DMS153 (cell line): ENCODE measurements around the gene CREBL2.
"Not testable (repeated sequence)": the region's sequence is repeated elsewhere in the genome, so short reads cannot be mapped to it uniquely, and the experiment has no call there.

Experiments used
- DNase-seq: peaks from one replicate; lab custom pipeline; 2025; lab: John Stamatoyannopoulos, UW

The CREBL2 gene

DNA sequence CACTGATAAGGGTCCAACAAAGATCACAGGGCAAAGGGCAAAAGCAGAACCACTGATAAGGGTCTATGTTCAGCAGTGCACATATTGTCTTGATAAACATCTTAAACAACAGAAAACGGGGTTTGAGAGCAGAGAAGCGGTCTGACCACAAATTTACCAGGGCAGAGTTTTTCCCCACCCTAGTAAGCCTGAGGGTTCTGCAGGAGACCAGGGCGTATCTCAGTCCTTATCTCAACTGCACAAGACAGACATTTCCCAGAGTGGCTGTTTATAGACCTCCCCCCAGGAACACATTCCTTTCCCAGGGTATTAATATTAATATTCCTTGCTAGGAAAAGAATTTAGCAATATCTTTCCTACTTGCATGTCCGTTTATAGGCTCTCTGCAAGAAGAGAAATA, 28.3 kb downstream of the CREBL2 start:
- DNase-seq = not testable (repeated sequence)

DNA sequence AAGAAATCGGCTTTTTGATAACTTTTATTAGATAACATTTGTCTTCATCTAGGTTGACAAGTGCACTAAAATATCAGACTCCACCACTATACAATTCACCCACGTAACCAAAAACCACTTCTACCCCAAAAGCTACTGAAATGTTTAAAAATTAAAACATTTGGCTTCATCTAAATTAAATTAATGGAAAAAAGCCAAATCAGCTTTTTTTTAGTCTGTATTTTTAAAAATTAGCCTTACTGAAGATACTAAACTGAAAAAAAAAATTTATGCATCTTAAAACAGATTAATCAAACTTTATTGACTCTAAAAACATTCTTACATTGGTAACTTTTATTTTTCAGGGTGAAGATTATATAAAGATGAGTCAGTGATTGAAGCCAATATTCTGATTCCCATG, 30.0 kb downstream of the CREBL2 start:
- no peak for DNase-seq

DNA sequence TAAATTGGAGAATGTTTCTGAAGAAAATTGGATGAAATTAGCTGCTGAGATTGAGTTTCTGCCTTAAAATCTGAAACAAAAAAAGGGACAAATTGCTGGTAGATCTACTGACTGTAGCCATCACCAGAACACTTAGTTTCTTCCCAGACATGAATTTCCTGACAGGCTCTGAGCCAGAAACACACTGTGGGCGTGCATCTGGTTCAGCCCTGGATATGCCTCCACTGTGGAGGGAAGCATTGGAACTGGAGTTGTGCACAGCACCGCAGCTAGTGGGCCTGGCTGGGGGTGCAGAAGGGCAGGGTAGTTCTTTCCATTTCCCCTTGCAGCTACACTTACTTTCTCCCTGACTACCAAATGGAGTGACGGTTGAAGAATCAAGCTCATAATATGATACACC, 31.2 kb downstream of the CREBL2 start:
- no peak for DNase-seq

DNA sequence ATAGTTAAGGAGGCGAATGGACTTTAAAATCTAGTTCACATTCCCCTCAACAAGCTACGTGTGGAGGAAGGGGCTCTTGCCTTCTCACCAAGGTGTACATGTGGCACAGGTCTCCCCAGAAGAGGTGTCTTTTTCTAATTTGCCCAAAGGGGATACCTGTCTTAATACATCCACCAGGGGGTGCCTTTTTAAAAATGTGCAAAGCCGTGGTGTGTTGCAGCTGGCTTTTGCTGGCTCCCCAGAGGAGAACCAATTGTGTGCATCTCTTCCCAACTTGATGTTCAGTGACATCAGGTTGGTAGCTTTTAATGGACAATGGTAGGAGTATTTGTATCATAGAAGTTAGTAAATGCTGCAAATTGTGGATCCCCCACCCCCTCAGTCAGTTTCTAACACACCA, 33.8 kb downstream of the CREBL2 start:
- no peak for DNase-seq

DNA sequence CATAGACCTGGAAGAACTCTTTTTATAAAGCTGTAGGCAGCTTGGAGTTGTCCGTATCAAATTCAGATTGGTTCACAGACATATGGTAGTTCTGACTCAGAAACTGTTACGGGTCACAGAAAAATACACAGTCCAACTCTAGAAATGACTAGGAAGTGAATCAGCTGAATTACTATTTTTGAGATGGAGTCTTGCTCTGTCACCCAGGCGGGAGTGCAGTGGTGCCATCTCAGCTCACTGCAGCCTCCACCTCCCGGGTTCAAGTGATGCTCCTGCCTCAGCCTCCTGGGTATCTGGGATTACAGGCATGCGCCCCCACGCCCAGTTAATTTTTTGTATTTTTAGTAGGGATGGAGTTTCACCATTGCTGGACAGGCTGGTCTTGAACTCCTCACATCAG, 34.3 kb downstream of the CREBL2 start:
- DNase-seq = not testable (repeated sequence)

DNA sequence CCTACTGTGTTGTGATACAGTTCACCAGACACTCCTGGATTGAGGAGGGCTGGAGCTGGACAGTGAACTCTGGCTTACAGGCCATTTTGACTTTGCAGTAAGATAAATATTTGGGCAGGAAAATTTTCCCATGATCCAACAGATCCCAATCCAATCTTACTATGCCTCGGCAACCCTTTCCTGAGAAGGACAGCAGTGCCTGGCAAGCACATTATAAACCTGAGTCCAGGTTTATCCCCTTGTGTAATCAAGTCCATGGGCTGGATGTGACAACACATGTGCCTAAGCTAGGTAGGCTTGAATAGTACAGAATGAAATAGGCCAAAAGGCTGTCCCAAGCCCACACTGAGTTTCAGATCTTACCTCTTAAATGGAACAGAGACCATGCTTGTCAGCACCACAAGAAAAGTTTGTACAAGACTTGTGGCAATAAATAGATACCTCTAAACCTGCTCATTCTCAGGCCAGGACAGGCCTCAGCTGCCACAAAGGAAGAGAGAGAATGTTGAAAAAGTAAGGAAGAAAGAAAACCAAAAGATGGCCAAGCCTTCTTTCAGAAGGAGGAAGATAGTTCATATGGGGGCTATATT, 34.9 kb downstream of the CREBL2 start:
- DNase-seq = no peak

DNA sequence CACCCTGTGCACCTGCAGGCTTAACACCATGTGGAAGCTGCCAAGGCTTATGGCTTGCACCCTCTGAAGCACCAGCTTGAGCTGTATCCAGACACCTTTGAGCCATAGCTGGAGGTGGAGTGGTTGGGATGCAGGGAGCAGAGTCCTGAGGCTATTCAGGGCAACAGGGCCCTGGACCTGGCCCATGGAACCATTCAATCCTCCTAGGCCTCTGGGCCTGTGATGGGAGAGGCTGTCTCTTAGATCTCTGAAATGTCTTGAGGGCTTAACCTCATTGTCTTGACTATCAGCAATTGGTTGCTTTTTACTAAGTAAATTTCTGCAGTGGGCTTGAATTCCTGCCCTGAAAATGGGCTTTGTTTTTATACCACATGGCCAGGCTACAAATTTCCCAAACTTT, 36.6 kb downstream of the CREBL2 start:
- DNase-seq = no peak

DNA sequence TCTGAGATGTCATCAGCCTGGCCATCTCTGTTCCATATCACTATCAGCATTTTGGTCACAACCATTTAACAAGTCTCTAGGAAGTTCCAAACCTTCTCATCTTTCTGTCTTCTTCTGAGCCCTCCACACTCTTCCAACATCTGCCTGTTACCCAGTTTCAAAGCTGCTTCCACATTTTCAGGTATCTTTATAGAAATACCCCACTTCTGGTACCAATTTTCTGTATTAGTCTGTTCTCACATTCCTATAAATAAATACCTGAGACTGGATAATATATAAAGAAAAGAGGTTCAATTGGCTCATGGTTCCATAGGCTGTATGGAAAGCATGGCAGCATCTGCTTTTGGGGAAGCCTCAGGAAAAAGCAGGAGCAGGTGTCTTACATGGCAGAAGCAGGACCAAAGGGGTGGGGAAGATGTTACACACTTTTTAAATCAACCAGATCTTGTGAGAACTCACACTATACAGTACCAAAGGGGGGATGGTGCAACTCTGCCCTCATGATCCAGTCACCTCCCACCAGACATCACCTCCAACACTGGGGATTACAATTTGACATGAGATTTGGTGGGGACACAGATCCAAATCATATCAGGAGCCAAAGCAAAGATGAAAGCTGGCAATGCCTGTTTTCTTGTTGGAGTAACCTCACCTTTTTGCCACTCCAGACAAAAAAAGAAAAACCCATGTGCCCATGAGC, 37.4 kb downstream of the CREBL2 start:
- DNase-seq = no peak

DNA sequence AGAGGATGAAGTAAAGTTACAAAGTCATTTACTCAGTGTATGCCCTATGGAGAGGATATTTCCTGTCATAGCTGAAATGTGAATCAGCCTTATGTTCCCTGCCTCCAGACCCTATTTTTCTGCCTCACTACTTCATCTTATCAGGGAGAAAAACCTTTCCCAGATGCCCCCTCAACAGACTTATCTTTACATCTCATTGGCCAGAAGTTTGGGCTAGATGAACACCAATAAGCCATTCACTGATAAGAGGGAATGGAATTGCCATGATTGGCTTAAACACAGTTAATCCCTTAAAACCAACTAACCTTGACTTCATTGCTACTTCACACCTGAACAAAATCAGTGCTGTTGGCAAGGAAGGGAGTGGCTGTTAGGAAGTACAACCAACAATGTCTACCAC, 40.1 kb downstream of the CREBL2 start:
- DNase-seq = no peak

DNA sequence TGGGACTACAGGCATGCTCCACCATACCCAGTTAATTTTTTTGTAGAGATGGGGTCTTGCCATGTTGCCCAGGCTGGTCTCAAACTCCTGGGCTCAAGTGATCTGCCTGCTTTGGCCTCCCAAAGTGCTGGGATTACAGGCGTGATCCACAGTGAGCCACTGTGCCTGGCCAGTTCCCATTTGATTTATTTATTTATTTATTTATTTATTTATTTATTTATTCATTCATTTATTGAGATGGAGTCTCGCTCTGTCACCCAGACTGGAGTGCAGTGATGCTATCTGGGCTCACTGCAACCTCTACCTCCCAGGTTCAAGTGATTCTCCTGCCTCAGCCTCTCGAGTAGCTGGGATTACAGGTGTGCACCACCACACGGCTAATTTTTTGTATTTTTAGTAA, 41.0 kb downstream of the CREBL2 start:
- not testable (repeated sequence) for DNase-seq

DNA sequence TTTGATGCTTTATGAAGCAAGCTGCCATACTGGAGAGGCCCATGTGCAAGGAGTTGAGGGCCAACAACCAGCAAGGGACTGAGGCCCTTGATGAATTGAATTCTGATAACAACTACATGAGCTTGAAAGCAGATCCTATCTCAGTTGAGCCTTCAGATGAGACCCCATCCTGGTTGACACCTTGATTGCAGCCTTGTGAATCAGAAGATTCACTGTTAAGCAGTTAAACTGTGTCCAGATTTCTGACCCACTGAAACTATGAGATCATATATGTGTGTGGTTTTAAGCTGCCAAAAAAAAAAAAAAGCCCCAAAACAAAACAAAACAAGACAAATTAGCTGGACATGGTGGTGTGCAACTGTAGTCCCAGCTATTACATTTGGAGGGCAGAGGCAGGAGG, 42.2 kb downstream of the CREBL2 start:
- no peak for DNase-seq

DNA sequence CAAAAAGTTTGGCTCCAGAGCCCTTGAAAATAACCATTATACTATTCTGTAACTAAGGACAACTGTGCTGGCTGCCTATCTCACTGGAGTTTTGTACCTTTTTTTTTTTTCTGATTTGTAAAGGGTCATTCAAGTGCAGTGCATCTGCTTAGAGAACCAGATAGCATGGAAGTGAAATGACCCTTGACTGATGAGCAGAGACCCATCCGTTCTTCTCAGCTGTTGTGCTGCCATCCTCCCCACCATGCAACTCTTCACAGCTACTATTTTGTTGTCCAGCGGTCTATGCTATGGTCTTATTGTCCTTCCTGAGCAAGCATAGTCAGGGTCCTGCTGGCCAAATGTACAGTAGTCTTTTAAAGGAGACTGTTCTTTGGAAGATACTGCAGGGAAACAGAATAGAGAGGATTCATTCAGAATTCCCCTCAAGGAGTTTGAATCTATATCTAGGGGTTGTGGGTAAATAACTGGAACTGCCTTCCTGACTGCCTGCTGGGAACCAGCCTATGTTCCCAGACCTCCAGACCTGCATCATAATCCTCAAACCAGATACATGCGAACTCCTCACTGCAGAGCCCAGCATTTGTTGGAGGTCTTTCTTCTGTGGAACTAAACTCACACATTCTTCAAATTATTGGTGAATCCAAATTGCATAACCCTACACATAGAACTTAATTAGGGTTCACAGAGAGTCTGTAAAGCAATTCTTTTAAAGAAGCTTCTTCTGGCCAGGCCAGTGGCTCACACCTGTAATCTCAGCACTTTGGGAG, 43.2 kb downstream of the CREBL2 start:
- no peak for DNase-seq

DNA sequence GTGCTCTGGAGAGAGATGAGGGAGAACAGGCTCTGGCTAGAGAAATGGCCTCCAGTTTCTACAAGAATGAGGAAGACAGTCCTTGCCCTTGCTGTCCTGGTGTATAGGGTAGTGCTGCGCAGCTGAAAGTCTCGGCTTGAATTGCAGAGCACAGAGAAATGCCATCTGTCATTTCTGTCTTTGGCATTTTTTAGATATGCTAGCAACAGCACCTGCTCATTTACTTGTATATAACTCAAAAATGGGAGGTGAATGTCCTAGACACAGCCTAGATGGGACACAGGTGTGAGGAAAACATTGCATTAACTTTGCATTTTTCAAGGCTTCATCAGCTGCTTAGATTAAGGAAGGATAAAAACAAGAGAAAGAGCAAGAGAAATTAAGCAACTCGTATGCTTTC, 48.5 kb downstream of the CREBL2 start:
- no peak for DNase-seq

DNA sequence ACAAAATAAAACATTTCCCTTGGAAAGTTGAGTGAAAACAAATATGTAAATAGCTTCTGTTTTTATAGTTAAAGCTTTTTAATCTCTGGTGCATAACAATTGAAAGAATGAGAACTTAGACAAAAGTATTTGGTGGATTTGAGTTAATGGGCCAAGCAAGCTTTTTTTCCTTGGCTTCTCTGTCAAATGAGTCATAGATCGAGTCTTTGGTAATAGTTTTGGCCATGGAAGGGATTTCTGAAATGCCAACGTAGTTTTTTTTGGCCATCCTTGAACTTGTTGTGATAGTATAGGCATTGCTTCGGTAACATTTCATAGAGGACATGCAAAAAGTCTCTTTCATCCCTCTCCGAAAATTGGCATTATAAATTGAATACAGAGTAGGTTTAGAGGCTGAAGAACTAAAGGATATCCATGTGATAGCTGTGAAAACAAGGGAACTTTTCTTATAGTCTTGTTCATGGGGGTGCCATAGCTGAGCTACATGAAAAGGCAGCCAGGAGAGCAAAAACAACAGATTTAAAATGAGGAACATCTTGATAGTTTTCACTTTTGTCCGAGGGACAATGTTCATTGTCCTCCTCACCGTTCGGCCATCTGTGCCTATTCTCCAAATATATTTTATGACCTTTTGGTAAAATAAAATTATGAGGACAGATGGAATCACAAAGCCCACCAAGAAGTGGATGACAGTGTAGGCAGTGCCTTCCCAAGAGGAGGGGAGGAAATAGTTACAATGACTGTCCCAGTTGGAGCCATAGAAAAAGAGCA, 49.6 kb downstream of the CREBL2 start:
- no peak for DNase-seq

DNA sequence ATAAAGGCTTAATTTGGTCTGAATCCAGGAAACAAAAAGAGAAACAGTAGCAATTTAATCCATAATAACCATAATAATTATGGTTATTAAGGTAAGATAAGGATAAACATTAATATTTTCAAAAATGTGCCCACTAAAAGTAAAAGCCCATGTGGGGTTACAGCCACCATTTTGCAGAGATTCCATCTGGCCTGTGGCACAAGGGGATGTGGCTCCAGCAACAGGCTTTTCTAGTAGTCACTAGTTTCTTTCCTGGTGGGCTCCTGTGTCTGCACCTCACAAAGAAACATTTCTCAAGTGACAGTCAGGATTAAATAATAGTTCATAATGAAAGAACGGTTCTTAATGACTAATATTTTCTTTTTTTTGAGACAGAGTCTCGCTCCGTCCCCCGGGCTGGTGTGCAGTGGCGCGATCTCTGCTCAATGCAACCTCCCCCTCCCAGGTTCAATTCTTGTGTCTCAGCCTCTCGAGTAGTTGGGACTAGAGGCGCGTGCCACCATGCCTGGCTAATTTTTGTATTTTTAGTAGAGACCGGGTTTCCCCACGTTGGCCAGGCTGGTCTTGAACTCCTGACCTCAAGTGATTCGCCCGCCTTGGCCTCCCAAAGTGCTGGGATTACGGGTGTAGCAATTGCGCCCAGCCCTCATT, 52.1 kb downstream of the CREBL2 start:
- no peak for DNase-seq

DNA sequence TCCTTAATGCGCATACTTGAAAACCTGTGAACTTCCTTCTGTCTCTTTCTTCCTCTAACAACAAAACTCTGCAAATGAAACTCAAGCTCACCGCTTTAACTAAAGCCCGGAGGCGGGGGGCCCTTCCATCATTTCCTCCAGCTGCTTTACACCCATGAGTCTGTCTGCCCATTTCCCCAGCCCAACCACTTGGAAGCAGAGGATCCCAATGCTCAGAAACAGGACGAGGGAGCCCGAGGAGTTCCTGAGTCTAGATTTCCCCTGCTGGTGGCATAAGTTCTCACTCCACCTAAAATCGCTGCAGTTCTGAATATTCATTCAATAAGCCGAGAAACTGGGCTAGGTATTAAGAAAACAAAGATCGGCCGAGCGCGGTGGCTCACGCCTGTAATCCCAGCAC, 53.5 kb downstream of the CREBL2 start:
- no peak for DNase-seq

DNA sequence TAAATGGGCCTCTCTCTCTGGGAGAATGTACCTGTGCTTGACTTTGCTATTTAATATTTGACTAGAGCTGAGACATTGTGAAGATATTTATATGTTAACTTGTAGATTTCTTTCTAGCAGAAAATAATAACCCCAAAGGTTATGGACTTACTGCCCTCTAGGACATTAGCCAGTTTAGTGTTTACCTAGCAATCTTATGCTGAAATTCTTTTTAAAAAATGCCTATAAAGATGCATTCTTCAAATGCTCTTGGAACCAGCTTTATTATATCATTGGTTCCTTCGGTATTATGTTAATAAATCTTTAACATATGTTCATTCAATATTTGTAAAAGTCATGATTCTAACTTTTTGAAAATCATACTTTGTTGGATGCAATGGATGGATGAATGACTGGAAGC, 56.3 kb downstream of the CREBL2 start:
- DNase-seq = no peak

DNA sequence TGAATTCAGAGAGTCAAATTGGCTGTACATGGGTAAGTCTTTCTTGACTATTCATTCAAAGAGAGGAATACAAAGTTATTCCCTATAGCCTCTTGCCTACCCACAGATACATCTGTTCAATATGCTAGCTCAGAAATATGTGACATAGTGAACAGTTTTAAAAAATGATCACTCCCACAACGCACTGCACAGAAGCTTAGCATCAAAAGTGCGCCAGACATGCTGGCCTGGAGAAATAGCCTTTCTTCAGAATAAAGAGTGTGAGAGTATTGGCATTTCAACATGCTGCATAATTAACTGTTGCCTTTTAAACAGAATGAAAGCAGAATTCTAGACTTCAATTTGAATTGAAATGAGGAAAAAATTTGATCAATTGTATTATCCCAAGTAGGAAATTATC, 57.3 kb downstream of the CREBL2 start:
- DNase-seq = no peak

DNA sequence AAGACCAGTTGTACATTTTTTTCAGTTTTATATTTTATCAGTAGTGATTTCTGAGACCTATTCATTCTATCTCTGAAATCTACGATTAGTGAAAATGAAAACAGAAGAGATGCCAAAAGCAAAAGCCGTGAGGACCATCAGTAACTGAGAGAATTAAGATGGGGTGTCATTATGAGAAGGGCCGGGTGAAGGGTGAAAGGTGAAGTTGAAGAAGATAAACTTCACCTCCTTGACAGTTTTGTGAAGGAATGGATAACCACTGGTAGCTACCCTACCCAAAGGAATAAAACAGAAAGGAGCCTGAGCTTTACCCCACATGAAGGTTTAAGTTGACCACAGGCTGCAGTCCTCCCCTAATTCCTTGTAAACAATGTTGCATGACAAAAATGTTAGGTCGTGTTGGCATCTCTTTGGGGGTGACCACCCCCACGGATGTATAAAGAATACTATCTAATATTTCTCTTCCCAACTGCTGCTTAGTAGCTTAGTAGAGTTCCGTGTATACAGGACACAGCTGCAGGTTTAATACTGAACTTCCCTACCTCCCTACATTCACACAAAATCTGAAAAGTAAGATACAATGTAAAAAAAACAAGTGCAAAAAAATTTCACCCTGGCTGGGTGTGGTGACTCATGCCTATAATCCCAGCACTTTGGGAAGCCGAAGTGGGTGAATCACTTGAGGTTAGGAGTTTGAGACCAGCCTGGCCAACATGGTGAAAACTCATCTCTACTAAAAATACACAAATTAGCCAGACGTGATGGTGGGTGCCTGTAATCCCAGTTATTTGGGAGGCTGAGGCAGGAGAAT, 60.4 kb downstream of the CREBL2 start:
- no peak for DNase-seq

DNA sequence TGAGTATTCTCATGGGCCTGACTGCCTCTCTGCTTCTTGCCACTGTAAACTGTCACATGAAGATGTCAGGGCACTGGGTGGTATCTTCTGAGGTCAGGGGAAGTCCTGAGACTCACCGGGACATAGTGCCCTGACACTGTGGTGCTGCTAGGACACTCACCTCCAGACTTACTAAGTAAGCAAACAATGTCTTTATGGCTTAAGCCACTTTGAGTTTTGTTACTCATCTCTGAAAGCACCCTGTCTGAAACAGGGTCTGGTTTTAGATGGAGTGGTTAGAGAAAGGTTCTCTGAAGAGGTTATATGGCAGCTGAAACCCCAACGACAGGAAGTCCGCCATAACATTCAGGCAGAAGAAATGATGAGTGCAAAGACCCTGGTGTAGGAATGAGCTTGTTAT, 61.6 kb downstream of the CREBL2 start:
- DNase-seq = no peak

DNA sequence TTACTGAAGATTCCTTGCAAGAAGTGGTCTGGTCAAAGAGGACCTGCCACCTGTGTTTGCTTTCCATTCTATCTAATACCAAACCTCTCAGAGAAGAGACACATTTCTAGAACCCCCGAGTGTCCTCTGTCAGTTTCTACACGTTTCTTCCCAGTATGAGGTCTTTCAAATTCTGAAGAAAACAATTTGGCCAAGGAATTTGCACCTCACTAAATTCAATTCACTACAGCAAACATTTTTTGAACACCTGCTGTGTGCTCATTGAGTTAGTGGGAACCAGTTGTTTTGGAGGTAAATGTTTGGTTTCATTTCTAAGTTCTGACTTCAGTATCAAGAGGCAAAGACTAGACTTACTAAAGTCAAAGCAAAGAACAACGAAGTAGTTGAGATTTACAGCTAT, 64.9 kb downstream of the CREBL2 start:
- no peak for DNase-seq
